Femur (tissue), 1 donor: ENCODE data around the gene PRDM8.
A peak's percentile ranks its signal among the peaks of the same experiment; 100 is the strongest.
"Not testable (repeated sequence)": the region's sequence is repeated elsewhere in the genome, so short reads cannot be mapped to it uniquely, and the experiment has no call there.

ENCODE experiments used
- DNase-seq: peaks from one replicate; pipeline ENCODE4 v3.0.0-alpha.2; 2017

Gene PRDM8

DNA sequence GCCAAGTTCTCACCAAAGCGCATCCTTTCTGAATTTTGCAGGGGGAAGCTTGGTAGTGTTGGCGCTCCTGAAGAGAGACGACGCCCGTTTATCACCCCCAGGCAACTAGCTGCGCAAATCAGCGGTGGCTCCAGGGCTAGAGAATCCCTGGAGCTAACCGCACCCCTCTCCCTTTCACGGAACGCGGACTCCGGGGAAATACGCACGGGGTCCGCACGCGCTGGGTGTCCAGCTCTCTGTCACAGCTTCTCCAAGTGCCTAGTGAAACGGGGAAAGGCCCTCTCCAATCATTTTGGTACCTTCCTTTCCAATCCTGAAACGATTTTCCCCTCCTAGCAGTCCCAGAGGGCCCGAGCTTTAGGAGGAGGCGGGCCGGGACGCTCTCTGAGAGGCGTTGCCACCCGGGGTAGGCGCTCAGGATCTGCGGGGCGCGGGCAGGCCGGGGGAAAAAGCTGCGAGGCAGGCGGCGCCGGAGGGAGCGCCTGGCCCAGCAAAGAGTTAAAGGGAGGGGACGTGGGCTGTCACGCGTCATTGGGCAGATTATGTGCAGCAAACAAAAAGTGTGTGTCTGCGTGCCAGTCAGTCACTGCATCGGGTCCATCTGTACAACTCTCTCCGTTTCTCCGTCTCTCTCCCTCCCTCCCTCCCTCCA, at the start of gene PRDM8:
PRDM8 (plus strand) TSS at position 582 of the 652 bp plus-strand sequence. CDS start 2,578 bp downstream, outside the sequence.
- DNase-seq = peak; percentile 29

DNA sequence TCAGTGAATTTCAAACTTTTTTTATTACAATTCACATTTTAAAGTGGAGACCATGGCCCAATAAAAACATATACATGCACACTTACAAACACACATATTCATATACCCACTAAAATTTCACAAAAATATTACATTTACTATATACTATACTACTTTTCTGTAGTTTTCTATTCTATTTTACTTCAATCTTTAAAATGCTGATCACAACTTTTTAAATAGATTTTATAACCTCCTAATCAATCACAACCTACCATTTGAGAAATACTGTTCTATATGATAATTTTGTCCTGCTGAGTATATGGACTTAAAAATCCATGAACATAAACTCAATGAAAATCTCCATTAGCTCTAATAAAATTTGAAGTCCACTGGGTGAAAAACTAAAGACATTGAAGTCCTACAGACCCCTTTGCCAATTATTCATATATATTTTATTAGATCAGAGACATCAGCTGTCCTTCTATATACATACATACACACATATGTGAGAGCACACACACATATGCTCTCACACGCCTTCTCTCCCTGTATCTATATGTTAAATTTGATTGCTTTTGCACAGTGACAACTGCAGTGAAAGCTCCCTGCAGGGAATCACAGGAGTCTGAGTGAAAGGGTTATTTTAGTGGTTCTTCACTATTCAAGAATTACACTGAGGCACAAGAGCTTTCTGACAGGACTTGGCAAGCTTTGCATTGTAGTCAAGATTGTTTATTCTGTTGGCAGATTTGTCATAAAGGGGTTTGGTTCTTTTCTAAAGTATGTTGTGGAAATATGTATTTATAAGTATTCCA, 46.7 kb upstream of the PRDM8 start:
- no peak for DNase-seq

DNA sequence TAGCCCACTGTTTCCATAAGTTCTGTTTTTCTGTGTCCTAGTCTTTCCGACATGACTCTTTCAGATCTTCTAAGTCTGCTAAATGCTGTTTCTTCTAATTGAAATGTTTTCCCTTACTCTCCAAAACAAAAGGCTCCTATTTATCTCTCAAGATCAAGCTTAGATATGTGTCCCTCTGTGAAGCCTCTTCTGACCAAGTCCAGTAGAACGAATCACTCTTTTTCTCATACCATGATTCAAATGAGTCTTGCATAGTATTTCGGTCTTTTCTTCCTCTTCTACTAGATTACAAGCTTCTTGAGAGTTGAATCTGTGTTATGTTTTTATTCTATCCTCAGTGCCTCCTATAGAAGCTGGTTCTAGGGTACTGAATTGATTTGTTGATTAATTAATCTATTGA, 45.3 kb upstream of the PRDM8 start:
- DNase-seq = no peak

DNA sequence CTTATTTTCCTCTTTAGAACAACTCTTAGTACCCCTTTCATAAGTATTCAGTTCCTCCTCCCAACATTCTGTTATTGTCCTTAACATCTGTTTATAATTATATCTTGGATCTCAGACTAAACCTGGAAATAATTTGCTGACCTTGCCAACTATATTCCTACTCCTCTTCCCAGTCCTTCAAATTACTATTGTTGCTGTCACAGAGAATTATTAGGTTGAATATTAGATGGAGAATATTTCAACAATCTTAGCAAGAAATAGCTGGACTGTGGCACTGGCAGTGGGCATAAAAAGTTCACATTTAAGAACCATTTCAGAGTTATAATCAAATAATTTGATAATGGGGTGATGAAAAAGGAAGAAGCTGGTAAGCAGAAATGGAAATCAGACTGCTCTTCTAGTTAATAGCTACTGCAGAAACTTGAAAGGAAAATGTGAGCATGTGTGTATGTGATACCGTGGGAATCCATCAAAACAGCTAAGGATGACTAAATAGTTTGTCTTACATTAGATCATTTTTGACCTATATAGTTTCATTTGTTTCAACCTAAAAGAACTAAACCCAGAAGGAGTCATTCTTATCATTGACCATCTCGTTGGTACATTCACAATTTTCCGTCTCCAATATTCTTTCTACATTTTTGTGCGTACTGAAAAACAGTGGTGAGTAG, 43.3 kb upstream of the PRDM8 start:
- DNase-seq = no peak

DNA sequence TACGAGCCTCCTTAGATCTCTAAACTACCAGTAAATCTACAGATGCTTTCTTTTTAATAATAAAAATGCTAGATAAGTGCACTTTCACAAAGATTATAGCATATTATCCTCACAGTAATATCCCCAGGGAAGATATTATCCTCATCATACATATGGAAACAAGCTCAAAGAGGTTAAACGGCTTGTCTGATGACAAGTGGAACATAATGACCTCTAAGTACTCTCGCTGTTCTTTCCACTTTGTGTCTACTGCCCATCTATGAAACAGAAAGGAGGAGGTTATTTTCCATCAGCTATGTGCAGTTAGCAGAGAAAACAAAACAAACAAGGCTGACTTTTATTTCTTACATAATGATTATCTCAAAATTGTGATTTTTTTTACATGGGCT, 42.8 kb upstream of the PRDM8 start:
- DNase-seq = no peak

DNA sequence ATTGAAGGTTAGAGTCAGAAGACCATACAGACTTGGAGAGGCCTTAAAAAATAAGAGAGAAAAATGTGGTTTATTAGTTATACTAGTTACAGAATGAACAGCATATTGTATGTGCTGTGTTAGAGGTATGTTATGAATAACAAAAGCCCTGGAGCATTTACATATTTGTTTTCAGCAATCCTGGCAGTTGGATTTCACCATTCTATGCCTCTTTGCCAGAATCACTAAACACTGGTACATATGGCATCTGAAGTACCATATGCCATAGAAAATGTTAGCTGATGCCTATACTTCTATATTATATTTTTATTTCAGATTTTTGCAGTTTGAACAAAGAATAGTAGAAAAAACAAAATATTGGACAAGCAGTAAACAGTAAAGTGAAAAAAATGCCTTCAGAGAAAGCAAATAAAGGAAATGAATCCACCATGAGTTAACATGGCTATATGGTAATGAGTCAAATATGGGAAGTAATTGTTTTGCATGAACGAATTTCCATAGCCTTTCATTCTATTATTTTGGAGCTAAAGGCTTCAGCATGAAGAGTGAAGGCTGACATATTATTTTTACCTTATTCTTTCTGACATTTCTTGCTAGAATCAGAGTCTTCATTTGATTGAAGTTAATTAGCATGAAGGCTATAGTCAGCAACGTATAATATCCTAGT, 41.9 kb upstream of the PRDM8 start:
- no peak for DNase-seq

DNA sequence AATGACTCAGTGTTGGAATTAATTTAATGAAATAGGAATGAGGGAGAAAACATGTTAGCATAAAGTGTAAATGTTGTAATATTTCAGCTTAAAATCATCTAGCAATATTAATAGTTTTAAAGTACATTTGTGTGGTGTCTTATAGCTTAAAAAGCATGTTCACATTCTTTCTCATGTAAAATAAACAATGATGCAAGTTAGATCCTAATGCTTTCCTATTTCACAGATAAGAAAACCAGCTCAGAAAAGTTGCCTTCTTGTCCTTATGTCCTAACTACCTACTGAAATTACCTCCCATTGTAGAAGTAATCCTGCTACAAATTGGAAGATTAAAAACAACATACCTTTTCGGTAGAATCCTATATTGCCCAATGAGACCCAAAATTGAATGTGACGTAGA, 40.9 kb upstream of the PRDM8 start:
- no peak for DNase-seq

DNA sequence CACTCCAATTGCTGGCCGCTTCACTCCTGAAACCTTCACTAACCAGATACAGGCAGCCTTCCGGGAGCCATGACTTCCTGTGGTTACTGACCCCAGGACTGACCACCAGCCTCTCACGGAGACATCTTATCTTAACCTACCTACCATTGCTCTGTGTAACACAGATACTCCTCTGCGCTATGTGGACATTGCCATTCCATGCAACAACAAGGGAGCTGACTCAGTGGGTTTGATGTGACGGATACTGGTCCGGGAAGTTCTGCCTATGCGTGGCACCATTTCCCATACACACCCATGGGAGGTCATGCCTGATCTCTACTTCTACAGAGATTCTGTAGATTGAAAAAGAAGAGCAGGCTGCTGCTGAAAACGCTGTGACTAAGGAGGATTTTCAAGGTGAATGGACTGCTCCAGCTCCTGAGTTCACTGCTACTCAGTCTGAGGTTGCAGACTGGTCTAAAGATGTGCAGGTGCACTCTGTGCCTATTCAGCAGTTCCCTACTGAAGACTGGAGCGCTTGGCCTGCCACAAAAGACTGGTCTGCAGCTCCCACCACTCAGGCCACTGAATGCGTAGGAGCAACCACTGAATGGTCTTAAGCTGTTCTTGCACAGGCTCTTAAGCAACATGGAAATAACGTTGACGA, 35.8 kb upstream of the PRDM8 start:
- no peak for DNase-seq

DNA sequence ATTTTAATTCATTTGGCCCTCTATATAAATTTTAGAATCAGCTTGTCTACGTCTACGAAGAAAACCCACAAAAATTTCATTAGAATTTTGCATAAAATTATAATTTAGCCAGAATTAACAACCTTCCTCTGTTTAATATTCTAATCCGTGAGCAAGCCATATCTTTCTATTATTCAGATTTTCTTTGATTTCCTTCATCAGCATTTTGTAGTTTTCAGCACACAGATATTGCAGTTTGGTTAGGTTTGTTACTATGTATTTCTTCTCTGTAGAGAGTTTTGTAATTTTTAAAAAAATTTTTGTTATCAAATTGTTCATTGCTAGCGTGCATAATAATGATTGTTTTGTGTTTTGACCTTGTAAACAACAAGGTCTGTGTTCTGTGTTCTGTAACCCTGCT, 34.9 kb upstream of the PRDM8 start:
- DNase-seq = no peak

DNA sequence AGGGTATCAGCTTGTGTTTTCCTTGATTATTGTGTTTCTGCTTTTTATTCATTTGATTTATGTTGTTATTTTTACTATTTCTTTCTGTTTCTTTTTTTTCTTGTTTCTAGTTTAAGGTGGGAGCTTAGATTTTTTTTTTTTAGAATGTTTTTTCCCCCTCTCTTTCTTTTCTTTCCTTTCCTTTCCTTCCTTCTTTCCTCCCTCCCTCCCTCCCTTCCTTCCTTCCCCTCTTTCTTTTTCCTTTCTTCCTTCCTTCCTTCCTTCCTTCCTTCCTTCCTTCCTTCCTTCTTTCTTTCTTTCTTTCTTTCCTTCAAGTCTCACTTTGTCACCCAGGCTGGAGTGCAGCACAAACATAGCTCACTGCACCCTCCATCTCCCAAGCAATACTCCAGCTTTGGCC, 31.4 kb upstream of the PRDM8 start:
- no peak for DNase-seq

DNA sequence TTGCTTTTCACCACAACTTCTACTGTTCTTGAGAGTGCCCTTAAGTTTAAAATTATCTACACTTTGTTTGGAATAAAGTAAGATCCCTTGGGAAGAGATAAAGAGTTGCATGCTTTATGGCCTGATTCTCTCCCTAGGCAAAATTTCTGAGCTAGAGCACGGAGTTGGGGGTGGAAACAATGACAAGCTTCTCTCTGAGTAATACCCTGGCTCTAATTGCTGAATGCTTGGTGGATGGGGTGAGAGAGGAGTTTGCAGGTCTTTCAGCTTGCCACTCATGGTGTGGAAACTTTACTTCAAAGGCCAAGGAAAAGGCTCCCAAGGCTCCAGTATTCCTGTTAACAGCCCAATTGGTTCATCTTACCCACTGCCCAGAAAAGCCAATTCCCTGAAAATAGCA, 26.1 kb upstream of the PRDM8 start:
- no peak for DNase-seq

DNA sequence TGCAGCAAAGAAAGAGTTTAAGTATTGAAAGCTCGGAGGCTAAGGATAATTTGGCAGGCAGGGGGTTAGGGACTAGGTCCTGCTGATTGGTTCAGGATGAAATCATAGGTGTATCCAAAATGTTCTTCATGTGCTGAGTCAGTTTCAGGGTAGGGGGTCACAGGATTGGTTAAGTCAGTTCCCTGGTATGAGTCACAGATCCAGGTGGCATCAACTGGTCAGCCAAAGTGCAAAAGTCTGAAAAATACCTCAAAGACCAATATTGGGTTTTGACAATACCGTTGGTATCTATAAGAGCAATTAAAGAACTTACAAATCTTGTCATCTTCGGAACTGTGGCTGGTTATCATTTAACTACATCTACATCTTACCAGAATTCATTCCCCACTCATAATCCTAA, 25.6 kb upstream of the PRDM8 start:
- DNase-seq = no peak

DNA sequence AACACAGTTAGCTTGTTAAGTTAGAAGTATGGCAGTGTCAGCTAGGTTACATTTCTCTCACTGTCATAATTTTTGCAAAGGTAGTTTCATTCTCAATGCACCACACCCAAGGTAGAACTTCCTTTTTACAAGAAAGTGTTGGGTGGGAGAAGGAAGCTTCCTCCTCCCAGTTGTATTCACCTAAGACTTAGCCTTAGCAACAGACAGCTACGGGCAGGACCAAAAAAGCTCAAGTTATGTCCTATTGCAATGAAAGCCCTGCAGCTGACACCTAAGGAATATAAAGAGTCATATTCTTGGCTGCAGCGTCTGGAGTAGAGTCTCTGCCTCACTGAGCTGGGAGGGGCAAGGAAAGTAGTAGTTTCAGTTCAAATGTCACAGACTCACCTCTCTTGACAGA, 25.1 kb upstream of the PRDM8 start:
- no peak for DNase-seq

DNA sequence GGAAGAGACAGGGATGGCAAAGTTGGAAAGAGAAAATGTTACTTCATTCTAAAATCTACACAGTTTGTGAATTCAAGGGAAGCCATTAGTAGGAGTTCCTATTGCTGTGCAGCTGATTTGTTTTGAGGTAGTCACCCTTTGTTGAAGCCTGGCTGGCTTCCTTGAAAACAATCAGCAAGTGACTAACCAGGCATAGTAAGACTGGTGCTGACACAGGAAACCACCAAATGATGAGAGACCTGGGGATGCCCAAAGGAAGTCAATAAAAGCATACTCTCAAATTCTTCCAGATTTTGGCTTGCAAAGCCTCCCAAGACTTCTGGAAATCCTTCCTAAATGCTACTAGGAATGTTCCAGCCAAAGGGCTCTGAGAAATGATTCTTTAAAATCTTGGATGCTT, 23.9 kb upstream of the PRDM8 start:
- no peak for DNase-seq

DNA sequence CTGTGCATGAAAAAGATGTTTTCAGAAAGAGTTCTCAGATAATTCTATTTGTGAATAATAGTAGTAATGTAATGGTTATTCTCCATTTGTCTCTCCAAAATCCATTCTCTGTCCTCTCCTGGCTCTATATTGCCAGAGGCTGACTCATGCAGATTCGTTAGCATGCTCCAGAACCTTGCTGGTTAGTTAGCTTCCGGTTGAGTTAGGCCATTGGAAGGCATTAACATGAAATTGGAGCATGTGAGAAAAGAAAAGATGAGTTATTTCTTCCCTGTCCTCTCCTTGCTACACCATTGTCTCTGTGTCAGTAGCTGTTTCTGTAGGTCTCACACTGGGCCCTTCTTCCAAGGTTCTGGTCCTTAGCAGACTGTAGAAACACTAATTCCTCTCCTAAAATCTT, 23.5 kb upstream of the PRDM8 start:
- DNase-seq = no peak

DNA sequence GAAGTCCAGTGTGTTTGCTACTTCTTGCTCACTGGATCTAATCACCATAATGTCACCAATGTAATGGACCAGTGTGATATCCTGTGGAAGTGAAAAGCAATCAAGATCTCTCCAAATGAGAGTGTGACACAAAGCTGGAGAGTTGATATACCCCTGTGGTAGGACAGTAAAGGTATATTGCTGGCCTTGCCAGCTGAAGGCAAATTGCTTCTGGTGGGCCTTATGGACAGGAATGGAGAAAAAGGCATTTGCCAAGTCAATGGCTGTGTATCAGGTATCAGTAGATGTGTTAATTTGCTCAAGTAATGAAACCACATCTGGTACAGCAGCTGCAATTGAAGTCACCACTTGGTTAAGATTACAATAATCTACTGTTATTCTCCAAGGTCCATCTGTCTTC, 19.5 kb upstream of the PRDM8 start:
- not testable (repeated sequence) for DNase-seq

DNA sequence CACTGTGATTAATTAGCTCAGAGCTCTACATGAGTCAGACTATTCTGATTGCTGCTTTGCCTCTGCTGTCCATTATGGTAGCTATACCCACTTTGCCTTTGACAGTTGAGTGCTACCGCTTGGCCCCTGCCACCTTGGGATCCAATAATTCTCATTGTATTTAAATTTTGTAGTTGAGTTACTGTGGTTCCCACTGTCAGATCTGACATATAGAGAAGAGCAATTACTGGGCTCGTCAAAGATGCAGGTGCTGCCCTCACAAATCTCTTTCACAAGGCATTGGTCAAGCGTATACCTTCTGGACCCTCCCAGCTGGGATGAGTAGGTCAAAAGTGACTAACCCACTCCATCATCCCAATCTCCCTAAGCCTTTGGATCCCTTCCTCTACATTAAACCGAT, 18.3 kb upstream of the PRDM8 start:
- no peak for DNase-seq

DNA sequence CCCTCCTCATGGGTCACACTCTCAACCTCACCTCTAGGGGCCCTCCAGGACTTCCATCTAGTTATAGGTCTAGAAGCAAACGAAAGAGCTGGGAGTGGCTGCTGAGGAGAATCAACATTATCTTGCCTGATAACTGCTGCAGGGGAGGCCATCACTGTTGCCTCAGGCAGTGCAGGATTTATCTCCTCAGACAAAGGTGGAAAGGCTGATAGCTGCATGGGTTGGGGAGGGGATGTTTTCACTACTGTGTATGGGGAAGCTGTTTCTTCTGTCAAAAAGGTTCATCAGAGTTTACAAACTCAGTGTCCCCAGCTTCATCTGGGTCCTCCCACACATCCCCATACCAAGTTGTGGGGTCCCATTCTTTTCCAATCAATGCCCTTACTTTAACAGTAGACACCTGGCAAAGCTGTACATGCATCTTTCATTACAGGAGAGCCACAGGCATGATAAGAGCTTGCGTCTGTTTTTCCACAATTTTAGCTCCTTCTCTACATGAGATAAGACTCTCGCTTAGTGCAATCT, 17.6 kb upstream of the PRDM8 start:
- DNase-seq = no peak

DNA sequence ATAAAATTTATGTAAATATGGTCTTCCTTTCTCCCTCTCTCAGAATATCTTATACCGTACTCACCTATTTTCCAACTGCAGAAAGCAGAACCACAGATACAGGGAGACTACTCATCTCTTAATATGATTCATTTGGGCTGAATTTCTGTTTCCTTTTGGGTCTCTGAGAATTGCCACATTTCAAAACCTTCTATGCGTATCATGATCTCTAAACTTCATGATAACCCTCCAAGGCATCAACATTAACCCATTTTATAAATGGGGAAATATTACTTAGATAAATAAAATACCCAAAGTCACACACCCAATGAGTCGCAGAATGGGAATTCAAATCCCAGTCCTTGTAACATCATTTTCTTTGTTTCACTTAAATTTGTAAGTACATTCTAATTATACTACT, 16.6 kb upstream of the PRDM8 start:
- DNase-seq = no peak

DNA sequence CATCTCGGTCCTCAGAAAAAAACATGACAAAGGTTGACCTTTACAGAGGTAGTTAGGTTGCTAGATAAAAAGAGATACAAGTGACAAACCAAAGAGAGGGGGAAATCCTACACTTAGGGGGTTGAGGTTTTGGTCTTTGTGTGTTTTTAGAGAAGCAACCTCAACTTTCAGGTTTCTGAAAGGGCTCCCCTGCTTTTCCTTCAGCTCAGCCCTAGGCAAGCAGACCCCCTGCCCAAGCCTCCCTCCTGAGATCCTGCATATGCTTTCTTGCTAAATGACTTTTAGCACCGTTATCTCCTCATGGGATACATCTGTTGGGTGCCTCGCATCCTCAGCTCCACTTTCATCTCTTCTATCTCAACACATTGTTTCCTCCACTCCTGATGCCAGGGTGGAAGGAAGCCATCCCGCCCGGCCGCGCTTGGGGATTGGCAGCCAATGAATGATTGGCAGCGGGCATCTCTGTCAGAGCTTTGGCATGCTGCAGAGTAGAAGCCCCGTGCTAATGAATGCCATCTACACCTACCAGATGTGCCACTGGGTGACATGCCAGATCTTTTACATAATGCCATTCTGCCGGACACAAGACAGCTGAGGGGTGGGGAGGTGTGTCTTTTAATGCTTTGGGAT, 15.0 kb upstream of the PRDM8 start:
- no peak for DNase-seq

DNA sequence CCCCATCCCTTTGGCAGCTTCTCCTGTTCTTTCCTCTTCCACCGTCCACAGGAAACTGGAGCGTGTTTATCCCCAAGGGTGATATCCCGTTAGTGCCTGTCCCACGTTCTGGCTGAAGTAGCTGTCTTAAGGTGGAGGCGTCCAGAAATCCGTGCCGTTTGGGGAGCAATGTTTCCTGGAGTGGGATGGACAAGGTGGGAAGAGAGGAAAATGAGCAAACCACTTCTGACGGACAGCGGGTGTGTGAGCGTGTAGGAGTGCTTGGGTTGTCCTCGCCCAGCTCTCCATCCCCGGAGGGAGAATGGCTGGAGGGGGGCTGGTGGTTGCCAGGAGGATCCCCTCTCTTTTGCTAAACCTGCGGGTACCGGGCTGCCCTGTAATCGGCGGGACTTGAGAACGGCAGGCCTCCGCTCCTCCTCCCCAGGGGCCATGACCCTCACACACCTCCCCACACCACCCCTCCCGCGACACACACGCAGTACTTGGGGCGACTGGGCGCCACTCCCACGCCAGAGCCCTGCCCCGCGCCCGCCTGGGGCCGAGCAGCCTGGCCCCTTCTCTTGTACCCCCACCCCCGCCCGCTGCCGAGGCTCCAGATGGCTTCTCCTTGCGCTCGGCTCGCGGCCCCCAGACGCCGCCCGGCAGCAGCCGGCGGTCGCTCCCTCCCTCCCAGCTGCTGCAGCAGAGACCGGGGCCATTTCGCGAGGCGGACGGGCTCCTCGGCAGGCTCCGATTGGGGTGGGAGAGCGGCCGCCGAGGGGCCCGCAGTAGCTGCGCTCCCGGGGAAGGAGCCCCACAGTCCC, 13.9 kb upstream of the PRDM8 start:
- DNase-seq = peak; percentile 63
